GM23338 (cell line): Measurements from ENCODE around the gene TTYH3. TPM values are rescaled to one million over a fixed set of nuclear protein-coding genes. Genes with fewer than 3 reads are reported as not detected.

Source experiments
- CREB1 ChIP-seq: fragments of 250-450 bp; sonication (Bioruptor Pico); IDR thresholded peaks from 2 replicates; pipeline ENCODE4 v1.5.0; 2020; ENCODE audit warnings: low read depth, mild to moderate bottlenecking, moderate library complexity
- EZH2 ChIP-seq: fragments of 200-600 bp; sonication (generic); IDR thresholded peaks from one replicate; pipeline ENCODE4 v1.8.0; 2017; ENCODE audit warnings: antibody characterized with exemption, mild to moderate bottlenecking, low read depth; ENCODE audit not compliant: unreplicated experiment
- EZH2phosphoT487 ChIP-seq: fragments of 200-600 bp; sonication (generic); IDR thresholded peaks from one replicate; pipeline ENCODE4 v1.8.1; 2018; ENCODE audit warnings: antibody characterized with exemption; ENCODE audit not compliant: unreplicated experiment
- JUNB ChIP-seq: IDR thresholded peaks from one replicate; pipeline ENCODE4 v1.6.1; 2016; ENCODE audit warnings: antibody characterized with exemption; ENCODE audit not compliant: unreplicated experiment
- NANOG ChIP-seq: IDR thresholded peaks from 2 replicates; pipeline ENCODE4 v1.6.1; 2016; ENCODE audit warnings: antibody characterized with exemption, borderline replicate concordance
- POLR2AphosphoS5 ChIP-seq: IDR thresholded peaks from 2 replicates; pipeline ENCODE4 v1.6.1; 2016; ENCODE audit warnings: antibody characterized with exemption, low read depth
- STAT1 ChIP-seq: IDR thresholded peaks from one replicate; pipeline ENCODE4 v1.6.1; 2016; ENCODE audit warnings: antibody characterized with exemption; ENCODE audit not compliant: unreplicated experiment
- ZNF114 ChIP-seq: fragments of 250-450 bp; sonication (Bioruptor Pico); IDR thresholded peaks from 2 replicates; pipeline ENCODE4 v1.5.0; 2020; ENCODE audit warnings: mild to moderate bottlenecking, moderate library complexity
- polyA plus RNA-seq: library from polyadenylated mRNA; unstranded; fragments of >200 nt; fragmentation: Nextera tagmentation; extraction: Ambion mirVana; gene quantifications from 2 replicates; pipeline ENCODE4 v1.2.1, GENCODE V29; 2016
- total RNA-seq: library from RNA; depleted of rRNA; stranded (reverse); fragments of >200 nt; shearing (Covaris generic); gene quantifications from 2 replicates; pipeline ENCODE4 v1.2.3, GENCODE V29; 2014
- TF ChIP-seq, protein P1 (sequence below): fragments of 250-450 bp; sonication (Bioruptor Pico); IDR thresholded peaks from 2 replicates; pipeline ENCODE4 v1.5.0; 2020; ENCODE audit warnings: mild to moderate bottlenecking, moderate library complexity
- TF ChIP-seq, protein P2 (sequence below): IDR thresholded peaks from one replicate; pipeline ENCODE4 v1.6.1; 2018; ENCODE audit warnings: antibody characterized with exemption; ENCODE audit not compliant: unreplicated experiment

The TTYH3 gene
- total and polyA plus RNA-seq, 2 experiments from 2014 or later, result 59.6 to 126 TPM

DNA sequence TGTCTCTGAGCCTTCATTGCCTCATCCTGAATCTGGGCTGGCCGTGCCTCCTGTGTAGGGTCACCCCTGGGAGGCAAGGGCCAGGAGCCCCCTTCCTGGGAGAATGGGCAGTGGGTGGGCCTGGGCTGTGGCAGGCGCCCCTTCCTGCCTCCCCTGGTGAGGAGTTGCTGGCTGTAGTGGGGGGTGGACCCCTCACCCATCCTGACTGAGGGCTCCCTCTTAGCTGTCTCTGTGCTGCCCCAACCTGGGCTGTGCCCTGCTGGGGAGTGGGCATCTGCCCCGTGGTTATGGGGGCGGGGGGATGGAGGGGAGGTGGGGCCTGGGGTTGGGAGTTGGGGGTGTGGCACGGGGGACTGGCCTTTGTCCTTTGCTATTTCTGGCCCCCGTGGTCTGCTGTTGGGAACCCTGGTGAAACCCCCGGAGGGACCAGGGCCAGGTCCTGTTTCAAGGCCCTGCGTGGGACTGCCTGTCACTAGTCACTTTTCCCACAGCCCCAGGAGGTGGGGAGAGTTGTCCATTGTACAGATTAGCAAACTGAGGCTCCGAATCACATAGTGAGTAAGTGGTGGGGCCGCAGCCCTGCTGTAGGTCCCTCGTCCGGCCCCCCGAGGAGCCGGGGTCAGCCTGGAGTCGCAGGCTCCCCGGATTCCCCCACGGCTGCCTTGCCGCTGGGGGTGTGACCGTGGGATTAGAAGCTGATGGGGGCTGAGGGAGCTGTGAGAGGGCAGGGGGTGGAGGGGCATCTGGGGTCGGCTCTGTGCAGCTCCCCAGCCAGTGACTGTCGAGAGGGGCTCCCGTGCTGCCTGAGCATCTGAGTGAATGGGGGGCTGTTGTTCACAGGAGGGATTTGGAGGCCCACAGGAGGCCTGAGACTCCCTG lies 2.7 kb downstream of the TTYH3 start (continued):
- TF ChIP-seq, protein P1, sequence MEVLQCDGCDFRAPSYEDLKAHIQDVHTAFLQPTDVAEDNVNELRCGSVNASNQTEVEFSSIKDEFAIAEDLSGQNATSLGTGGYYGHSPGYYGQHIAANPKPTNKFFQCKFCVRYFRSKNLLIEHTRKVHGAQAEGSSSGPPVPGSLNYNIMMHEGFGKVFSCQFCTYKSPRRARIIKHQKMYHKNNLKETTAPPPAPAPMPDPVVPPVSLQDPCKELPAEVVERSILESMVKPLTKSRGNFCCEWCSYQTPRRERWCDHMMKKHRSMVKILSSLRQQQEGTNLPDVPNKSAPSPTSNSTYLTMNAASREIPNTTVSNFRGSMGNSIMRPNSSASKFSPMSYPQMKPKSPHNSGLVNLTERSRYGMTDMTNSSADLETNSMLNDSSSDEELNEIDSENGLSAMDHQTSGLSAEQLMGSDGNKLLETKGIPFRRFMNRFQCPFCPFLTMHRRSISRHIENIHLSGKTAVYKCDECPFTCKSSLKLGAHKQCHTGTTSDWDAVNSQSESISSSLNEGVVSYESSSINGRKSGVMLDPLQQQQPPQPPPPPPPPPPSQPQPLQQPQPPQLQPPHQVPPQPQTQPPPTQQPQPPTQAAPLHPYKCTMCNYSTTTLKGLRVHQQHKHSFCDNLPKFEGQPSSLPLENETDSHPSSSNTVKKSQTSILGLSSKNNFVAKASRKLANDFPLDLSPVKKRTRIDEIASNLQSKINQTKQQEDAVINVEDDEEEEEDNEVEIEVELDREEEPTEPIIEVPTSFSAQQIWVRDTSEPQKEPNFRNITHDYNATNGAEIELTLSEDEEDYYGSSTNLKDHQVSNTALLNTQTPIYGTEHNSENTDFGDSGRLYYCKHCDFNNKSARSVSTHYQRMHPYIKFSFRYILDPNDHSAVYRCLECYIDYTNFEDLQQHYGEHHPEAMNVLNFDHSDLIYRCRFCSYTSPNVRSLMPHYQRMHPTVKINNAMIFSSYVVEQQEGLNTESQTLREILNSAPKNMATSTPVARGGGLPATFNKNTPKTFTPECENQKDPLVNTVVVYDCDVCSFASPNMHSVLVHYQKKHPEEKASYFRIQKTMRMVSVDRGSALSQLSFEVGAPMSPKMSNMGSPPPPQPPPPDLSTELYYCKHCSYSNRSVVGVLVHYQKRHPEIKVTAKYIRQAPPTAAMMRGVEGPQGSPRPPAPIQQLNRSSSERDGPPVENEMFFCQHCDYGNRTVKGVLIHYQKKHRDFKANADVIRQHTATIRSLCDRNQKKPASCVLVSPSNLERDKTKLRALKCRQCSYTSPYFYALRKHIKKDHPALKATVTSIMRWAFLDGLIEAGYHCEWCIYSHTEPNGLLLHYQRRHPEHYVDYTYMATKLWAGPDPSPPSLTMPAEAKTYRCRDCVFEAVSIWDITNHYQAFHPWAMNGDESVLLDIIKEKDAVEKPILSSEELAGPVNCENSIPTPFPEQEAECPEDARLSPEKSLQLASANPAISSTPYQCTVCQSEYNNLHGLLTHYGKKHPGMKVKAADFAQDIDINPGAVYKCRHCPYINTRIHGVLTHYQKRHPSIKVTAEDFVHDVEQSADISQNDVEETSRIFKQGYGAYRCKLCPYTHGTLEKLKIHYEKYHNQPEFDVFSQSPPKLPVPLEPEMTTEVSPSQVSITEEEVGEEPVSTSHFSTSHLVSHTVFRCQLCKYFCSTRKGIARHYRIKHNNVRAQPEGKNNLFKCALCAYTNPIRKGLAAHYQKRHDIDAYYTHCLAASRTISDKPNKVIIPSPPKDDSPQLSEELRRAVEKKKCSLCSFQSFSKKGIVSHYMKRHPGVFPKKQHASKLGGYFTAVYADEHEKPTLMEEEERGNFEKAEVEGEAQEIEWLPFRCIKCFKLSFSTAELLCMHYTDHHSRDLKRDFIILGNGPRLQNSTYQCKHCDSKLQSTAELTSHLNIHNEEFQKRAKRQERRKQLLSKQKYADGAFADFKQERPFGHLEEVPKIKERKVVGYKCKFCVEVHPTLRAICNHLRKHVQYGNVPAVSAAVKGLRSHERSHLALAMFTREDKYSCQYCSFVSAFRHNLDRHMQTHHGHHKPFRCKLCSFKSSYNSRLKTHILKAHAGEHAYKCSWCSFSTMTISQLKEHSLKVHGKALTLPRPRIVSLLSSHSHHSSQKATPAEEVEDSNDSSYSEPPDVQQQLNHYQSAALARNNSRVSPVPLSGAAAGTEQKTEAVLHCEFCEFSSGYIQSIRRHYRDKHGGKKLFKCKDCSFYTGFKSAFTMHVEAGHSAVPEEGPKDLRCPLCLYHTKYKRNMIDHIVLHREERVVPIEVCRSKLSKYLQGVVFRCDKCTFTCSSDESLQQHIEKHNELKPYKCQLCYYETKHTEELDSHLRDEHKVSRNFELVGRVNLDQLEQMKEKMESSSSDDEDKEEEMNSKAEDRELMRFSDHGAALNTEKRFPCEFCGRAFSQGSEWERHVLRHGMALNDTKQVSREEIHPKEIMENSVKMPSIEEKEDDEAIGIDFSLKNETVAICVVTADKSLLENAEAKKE, result no peak
- no peak for TF ChIP-seq ZNF114 (CRISPR knock-in tag)
- no peak for TF ChIP-seq CREB1 (CRISPR knock-in tag)
- TF ChIP-seq POLR2AphosphoS5, result no peak
- no peak for TF ChIP-seq NANOG
- TF ChIP-seq EZH2phosphoT487, result no peak
- TF ChIP-seq, protein P2, sequence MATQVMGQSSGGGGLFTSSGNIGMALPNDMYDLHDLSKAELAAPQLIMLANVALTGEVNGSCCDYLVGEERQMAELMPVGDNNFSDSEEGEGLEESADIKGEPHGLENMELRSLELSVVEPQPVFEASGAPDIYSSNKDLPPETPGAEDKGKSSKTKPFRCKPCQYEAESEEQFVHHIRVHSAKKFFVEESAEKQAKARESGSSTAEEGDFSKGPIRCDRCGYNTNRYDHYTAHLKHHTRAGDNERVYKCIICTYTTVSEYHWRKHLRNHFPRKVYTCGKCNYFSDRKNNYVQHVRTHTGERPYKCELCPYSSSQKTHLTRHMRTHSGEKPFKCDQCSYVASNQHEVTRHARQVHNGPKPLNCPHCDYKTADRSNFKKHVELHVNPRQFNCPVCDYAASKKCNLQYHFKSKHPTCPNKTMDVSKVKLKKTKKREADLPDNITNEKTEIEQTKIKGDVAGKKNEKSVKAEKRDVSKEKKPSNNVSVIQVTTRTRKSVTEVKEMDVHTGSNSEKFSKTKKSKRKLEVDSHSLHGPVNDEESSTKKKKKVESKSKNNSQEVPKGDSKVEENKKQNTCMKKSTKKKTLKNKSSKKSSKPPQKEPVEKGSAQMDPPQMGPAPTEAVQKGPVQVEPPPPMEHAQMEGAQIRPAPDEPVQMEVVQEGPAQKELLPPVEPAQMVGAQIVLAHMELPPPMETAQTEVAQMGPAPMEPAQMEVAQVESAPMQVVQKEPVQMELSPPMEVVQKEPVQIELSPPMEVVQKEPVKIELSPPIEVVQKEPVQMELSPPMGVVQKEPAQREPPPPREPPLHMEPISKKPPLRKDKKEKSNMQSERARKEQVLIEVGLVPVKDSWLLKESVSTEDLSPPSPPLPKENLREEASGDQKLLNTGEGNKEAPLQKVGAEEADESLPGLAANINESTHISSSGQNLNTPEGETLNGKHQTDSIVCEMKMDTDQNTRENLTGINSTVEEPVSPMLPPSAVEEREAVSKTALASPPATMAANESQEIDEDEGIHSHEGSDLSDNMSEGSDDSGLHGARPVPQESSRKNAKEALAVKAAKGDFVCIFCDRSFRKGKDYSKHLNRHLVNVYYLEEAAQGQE, result no peak
- no peak for TF ChIP-seq STAT1
- no peak for TF ChIP-seq EZH2
- TF ChIP-seq JUNB, result no peak
